NCI-H1436 treated with DMSO at 0.1 percent for 48 hours (cell line): ENCODE measurements around the gene TAX1BP1.

Experiments
- DNase-seq: peaks from one replicate; lab custom pipeline; 2025; lab: John Stamatoyannopoulos, UW

Gene TAX1BP1

DNA sequence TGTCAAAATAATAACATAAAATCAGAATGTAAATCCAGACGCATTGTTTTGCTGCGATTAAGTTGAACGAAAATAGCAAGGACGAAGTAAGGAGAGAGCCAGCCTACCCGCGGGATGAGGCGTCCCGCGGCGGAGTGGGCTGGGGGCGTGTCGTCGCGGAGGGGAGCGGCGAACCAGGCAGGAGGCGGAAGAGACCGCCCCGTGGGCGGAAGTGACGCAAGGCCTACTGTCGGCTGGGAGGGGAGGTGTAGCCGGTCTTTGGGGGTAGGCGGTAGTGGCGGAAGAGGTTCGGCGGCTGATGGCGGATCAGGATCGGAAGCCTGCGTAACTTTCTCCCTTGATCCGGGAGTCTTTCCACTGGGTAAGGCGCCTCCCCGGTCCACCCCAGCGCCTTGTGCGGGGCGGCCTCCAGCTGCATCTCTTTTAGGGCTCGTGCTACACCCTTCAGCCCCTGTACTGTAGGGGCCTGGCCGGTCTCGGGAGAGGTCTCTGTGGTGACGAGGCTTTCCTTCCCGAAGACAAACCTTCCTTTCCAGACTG lies at the start of gene TAX1BP1:
Gene TAX1BP1 (plus strand): TSS at position 254 of the 540 bp plus-strand sequence. CDS start 8,363 bp downstream, outside the sequence.
- DNase-seq = peak; percentile 35

DNA sequence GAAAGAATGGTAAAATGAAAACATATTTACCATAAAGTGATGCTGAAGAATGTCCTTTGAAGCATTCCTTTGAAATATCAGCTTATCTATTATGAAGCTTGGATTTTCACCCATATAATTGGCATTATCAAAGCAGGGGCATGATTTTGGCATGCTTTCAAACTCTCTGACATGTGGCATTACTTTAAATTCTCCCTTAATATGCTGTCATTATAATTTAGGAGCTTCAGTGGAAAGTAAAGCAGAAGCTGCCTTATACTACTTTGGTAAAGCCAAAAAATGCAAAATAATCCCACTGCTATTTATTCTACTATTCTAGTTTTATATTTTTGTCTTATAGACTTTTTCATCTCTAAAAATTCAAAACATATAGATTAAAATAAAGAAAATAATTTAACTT lies 49.3 kb upstream of the TAX1BP1 start:
- DNase-seq = no peak

DNA sequence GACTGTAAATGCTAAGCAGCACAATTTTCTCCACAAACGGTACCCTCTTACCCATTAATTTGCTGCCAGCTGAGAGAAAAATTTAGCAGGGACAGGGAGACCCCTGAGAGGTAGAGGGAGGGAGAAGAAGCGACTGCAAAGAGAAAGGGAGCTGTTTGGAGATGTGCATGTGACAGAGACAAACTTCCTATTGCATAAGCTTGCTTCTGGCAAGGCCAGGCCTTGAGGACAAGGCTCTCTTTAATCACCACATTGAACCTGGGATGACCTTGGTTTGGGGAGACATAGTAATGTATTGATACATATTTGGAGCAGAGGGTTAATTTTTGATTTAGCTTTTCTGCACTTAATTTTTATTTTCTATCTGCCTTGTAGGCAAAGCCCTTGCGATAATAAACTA lies 46.2 kb upstream of the TAX1BP1 start:
- no peak for DNase-seq

DNA sequence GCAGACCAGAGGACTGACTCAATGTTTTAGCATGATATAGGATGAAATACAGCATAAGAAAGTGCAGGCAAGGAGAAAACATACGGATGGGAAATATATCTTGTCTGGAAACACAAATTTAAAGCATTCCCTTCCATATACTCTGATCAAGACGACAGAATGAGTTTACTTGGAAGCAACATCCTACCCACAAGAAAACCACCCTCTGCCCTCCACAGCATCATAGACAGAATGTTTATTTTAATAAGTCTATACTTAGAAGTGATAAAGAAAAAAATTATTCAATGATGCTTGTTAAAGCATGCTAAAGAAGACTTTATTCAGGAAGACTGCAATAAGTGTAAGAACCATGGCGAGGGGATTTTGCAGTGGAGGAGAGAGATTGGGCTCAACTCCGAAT lies 44.9 kb upstream of the TAX1BP1 start:
- no peak for DNase-seq

DNA sequence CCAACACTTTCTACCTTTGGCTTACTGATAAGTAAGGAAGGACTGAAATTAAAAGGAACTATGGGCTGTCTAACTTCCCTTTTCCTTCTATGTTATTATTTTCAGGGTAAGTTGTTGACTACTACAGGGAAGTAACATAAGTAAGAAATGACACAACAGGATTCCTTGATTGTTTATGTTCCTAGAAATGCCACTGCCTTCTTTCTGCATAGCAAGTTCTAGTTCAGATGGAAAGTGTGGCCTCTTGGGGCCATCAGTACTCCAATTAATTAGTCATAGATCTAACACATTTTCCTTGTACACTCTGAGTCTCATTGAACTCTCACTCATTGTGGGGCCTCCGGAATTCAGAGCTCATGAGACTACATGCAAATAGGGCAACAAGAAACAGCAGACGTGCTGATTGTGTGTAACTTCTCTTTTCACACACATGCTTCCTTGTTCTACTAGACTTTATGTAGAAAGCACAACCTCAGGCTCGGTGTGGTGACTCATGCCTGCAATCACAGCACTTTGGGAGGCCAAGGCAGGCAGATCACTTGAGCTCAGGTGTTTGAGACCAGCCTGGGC lies 42.0 kb upstream of the TAX1BP1 start:
- DNase-seq = no peak

DNA sequence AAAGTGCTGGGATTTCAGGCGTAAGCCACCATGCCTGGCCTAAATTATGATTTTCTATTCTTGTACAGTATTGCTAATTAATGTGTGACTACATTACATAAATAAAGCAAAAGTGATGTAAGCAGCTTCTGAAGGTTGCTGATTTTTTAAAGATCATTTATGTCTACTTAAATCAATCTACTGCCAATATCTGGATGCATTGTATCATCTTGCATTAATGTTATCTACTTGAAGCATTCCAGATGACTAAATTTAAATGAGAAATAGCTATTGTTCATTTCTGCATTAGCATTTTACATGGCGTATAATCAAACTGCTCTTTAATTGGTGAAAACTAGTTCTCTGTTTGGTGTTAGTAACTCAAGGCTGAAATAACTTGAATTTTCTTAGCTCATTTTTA lies 40.2 kb upstream of the TAX1BP1 start:
- DNase-seq = no peak

DNA sequence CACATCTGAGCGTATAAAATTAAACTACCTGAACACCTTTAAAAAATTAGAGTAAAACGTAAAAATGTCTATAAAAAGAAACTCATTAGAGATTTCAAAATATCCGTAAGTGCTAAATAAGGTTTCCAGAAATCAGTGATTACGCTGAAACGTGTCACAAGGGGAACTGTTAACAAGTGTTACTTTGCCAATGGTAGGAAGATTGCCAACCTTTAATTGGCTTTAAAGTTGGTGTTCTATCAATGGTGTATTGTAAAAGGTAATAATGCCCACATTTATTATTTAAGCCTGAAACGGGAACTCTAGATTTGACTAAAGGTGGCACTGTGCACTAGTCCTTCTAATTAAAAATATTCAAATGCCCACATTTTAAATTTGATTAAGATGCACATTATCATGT lies 39.5 kb upstream of the TAX1BP1 start:
- no peak for DNase-seq

DNA sequence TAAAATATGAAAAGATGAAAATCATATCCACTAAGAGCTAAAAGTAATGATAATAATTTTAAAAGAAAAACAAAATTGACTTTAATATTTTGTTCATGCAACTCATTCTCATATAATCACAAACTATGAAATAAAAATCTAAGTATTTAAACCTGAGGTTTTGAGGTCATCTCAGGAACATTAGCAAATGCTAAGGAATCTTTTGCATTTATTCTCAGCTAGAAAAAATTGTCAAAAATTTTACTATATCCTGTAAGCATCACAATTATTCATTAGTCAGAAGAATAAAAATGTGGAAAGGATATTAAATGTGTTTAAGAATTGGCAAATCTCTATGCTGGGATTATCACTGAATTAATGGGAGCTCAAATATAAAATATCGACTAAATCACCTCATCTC lies 36.8 kb upstream of the TAX1BP1 start:
- no peak for DNase-seq

DNA sequence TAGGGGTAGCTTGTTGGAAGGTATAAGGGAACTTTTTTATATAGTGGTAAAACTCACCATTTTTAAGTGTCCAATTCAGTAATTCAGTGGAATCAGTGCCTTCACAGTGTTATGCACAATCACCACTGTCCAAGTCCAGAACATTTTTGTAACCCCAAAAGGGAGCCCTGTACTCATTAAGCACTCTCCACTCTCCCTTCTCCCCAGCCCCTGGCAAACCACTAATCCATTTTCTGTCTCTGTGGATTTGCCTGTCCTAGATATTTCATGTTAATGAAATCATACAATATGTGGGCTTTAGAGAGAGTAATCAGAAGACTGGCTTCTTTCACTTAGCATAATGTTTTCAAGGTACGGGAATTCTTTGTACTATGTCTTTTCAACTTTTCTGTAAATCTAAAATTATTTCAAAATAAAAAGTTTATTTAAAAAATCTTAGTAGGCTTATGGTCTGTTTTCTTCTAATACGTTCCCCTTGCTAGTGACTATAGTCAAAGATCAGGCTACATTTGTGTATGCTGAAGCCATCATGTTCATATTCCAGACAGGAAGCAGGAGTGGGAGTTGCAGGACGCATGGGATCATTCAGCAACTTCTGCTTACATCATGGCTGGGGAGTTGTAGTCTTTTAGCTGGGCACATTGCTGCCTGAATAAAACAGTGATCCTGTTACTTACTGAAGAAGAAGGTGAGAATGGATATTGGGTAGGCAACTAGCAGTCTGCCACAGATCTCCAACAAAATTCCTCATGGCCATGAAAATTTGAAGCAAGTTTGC lies 35.4 kb upstream of the TAX1BP1 start:
- DNase-seq = no peak

DNA sequence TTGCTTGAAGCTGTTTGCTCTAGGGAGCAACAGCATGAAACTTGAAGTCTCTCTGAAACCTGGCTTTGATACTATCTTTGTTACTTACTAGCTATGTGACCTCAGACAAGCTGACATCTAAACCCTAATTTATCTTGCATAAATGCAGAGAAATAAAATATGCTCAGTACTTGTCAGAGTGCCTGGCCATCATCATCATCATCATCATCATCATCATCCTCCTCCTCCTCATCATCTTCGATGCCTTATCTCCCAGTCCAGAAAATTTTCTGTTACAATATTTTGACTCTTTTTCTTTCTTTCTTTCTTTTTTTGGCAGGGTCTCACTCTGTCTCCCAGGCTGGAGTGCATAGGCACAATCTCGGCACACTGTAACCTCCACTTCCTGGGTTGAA lies 34.8 kb upstream of the TAX1BP1 start:
- no peak for DNase-seq

DNA sequence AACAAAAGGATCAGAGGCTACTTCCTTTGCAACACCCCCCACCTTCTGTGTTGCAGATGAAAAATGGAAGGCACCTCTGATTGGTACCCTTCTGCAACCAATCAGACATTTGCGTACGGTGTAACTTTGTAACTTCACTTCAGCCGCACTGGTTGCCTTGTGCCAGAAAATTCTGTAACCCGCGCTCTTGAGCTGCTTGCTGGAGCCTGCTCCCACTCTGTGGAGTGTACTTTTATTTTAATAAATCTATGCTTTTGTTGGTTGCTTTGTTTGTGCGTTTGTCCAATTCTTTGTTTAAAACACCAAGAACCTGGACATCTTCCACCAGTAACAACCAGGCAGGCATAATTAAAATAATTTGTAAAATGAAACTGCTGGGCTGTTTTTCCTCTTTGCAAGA lies 31.5 kb upstream of the TAX1BP1 start:
- no peak for DNase-seq

DNA sequence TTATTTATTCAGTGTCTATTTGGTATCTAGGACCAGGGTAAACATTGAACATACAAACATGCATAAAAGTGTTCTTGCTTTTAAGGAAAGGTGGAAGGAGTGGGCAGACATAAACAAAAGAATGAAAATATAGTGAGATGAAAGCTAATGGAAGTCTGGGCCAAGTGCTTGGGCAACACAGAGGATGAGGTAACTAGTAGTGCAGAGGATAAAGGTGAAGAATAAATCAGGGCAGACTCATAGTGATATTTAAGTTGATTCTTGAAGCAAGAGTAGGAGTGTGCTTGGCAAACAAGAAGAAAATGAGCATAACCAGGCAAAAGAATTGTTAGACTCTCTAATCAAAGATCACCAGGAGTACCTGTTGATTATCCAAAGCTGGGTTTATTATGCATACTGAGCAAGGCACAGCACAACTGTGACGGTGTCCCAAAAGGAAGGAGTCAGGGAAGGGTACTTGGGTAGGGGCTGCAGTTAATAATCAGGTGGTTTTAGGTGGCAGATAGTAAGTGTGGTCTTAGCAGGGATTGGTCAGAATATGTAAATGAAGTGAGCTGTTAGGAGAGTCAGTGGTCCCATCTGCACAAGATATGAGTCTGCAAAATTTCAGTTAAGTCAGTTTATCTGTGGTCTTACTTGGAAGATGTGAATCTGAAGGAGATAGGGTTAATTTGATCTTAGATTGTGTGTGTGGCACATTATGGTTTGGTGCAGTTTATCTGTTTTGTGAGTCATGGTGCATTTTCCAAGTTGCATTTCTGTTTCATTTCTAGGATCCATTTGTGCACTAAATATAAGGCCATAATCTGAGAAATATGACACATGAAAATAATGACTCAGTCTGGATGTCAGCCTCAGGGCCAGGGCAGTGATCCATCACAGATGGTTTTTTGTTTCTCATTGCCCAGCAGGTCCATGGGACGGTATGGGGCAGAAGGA lies 30.6 kb upstream of the TAX1BP1 start:
- no peak for DNase-seq

DNA sequence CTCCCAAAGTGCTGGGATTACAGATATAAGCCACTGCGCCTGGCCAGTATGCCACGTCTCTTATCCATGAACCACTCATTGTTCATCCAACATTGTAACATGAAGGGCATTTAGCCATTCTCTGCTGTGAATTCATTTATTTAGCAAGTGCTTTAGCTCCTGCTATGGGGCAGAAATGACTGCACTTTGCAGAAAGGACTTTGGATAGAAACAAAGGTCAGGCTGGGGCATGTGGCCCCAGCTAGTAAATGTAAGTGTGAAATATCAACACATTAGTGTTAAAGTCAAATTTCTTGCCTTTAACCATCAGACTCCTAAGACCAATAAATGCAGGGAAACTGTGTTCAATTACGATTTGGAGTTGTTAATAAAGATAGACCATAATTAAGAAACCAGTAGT lies 27.7 kb upstream of the TAX1BP1 start:
- DNase-seq = no peak

DNA sequence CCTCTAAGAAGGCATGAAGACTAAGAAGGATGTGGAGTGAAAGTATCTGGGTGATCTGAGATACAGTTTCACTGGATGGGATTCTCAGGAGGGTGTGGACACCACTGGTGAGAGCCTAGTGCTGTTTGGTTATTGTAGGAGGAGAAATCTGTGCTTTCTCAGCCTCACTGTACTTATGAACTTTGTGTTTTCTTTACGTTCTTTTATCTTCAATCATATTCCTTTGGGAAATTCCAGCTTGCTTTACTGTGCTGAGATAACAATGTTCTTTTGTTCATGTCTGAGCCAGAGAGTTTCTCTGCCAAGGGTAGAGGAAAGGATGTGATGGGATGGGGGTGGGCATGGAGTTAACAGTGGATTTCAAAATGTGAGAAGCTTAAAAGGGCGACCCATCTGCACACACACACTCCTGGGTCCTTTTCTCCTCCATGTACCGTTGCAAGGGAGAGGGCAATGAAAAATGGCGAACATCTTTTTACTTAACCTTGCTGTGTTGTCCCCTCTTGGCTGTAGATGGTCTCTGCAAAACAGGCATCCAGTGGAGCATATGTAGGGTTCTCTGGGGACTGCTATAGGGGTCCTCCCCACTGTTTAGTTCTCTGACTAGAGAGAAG lies 25.0 kb upstream of the TAX1BP1 start:
- no peak for DNase-seq

DNA sequence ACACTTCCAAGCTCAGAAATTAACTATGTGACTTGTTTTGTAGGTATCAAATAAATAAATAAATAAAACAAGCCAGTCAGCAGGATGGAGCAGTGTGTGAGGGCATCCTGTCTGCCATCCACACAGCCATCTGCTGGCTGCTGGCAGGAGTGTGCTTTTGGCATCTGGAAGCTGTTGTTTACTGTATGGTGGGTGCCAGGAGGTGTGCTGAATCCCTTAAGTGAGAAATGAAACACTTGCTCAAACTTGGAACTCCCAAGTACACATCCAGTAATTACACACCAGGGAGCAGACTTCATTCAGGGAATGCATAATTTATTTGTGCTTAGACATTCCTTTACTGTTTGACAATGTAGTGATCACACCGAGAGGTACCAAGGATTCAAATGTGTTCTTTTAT lies 16.9 kb upstream of the TAX1BP1 start:
- no peak for DNase-seq

DNA sequence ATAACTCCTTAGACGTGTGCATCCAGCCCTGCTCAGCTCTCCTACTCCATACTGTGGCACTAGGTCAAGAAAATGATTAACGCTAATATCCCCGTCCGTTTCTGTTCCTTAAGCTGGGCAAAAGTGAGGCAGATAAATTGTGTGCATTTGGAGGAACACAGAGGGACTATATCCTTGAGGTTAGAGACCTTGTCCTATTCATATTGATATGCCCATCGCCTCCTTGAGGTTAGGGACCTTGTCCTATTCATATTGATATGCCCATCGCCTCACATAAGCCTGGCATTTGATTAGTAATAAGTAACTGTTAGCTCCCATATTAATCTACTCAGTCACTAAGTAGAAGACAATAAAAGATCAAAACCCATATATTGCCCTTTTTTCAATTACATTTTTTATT lies 12.9 kb upstream of the TAX1BP1 start:
- no peak for DNase-seq

DNA sequence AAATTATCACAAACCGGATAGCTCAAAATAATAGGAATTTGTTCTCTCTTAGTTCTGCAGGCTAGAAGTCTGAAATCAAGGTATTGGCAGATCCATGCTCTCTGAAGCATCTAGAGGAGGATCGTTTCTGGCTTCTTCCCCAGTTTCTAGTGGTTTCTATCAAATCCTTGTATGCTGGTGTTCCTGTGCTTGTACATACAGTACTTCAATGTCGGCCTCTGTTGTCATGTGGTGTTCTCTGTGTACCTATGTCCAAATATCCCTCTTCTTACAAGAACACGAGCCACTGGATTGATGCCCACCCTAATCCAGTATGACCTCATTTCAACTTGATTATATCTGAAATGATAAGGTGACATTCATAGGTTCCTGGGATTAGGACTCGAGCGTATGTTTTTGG lies 9.8 kb upstream of the TAX1BP1 start:
- DNase-seq = no peak

DNA sequence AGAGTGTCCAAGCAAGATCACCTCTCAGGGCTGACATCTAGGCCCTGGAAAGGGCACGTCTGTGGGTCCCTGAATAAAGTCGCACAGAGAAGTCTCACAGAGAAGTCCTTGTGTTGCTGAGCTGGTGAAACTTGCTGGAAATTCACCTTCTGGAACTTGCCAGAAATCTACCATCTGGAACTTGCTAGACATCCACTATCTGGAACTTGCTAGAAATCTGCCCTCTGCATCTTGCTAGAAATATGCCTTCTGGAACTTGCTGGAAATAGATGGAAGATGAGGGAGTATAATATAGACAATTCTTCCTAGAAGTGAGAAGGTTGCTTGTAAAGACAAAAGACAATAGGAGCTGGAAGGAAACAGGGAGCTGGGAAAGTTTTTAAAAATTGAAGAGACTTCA lies 5.4 kb upstream of the TAX1BP1 start:
- DNase-seq = no peak

DNA sequence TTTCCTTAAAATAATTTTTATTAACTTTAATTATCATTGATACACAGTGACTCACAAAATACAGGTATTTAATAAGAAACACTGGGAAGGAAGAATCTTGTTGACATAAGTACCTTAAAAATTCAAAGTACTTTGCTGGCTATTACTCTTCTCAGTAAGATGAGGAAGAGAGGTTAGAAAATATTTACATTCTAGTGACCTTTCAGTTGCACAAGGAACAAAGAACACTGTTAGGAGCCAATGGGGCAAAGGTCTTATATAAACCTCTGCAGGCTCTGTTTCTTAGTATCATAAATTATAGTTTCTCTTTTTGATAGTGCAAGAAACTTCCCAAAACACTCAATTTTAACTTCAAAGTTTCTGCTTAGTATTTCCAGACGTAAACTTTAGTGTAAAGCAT lies 4.8 kb upstream of the TAX1BP1 start:
- no peak for DNase-seq

DNA sequence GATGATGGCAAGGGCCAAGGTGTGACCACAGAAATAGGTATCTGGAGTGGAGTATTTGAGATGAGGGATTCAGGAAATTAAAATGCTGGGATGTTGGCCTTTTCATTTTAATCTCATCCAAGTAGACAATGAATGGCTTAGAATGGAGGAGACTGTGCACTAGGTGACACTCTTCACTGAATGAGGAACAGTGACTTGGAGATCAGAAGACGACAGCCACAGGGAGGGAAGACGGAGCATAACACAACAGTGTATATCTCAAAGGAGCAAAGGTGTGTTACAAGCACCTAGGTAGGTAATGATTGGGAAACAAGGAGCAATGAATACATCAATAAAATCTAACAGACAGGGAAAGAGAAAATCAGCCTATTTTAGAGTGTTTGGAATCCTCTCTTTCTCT lies 4.1 kb upstream of the TAX1BP1 start:
- DNase-seq = no peak

DNA sequence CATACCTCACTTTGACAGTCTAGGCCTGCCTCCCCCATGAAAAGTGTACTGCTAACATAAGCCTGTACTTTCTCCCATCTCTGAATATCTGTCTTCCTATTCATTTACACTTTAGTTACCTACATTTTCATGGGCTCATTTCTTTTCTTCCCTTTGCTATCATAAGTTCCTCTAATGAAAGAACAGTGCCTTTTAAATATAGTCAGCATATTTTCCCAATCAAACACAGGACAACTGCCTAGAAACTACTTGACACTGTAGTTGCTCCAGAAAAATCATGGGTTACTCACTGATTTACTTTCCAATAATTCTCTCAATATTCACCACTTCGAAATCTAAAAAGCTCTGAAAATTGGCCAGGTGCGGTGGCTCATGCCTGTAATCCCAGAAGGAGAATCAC lies 2.8 kb upstream of the TAX1BP1 start:
- no peak for DNase-seq

DNA sequence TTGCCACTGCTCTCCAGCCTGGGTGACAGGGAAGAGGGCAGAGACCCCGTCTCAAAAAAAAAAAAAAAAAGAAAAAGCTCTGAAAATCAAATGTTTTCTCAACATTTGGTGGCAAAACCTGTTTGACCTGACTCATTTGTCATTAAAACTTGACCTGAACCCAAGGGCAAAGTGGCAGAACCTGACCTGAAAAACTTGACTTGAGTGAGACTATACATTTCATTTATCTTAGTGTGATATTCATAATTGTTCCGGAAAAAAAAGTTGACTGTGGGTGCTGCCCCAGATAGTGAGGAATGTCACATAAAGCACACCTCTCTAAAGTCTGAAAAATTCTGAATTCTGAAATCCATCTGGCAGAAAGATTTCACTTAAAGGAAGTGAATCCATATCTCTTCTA lies 2.3 kb upstream of the TAX1BP1 start:
- DNase-seq = no peak
